GM18526 (cell line): ENCODE results near the gene CELSR3.
A peak's percentile ranks its signal among the peaks of the same experiment; 100 is the strongest.

Experiments
- POLR2A ChIP-seq: IDR thresholded peaks from 3 replicates; pipeline ENCODE4 v1.6.1; 2011; ENCODE audit not compliant: insufficient read length; ENCODE audit errors: extremely low read depth

CELSR3 gene

DNA sequence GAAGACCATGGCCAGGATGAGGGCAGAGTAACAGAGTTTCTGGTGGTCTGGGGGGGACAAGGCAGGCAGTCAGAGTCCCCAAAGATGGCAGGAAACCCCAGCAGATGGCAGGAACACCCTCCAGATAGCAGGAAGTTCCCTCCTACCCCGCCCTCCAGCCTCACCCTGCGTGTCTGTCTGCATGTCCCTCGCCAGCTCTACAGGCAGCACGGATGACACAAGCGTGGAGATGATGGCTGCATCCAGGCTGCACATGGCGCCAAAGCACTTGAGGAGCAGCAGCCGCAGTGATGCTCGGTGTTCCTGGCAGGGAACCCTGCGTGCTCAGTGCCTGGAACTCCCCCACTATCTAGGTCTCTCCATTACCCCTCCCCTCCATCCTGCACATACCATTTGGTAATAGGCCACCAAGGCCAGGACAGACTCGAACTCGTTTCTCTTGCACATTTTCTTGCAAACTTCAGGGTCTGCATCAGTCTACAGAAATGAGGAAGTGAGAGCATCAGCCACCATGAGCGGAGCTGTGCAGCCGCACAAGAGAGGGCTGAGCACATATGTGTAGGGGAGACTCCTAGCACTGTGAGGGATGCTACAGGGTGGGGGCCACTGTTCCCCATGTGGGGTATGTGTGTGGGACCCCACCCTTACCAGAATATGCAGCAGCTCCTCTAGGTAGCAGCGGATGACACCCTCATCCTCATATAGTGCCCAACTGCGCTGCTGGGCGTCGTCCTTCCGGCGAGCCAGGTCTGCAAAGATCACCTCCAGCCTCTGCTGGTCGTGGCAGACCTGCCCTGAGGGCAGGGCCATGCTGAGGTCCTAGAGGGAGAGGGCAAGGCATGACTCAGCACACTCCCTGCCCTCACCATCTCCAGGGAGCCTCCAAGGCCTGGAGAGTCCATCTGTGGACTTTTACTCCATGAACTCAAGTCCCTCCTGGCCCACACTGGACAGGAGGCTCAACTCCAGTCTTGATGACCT is 17.0 kb upstream of the CELSR3 start:
- TF ChIP-seq POLR2A, result no peak

DNA sequence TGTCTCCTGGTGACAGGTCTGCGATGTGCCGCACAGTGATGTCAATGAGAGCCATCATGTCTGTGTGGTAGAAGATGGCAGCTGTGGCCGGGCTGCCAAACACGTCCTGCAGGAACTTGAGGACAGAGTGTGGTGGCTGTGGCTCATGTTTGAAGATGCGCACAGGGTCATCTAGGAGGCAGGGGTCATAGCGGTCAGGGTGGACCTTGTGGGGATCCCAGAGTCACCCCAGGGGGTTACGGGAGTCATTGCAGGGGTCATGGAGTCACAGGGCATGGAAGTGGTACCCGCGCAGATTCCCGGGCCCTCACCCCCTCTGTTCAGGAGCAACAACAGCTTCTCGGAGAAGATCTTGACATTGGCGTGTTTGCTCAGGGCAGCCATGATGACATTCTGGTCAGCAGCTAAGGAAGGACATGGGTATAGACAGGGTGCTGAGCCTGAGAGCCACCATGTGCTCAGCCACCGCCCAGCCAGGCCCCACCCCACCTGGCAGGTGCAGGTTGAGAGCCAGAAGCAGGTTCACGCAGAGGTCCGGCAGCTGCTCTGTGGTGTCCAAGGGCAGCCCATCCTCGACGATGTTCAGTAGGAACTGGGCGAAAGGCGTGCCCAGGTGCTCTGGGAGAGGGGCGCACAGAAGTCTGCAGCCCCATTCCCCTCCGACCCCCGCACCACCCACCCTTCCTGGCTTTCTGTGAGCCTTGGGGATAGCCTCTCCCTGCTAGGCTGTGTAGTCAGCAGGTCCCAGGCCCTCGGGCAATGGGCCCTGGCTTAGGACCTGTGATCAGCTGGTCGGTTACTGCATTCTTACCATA is 16.1 kb upstream of the CELSR3 start:
- no peak for TF ChIP-seq POLR2A

- no peak for TF ChIP-seq POLR2A
These were observed 15.4 kb upstream of the CELSR3 start for GRCh38 chr3:48678056-48678455.

DNA sequence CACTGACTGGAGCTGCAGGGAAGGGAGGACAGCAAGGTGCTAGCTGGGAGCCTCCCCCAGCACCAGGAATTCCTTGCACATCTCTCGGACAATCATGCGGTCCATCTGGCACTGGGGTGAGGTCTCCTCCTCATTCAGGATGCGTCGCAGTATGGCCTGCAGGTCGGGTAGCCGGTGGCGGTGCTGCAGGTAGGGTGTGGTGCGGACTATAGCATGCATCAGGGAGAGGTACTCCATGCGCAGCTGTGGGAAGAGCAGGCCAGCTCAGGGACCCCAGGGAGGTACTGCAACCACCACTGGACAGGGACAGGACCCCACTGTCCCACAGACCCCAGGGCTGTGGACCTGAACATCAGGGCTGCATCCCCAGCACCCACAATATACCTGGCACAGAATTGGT is 11.8 kb upstream of the CELSR3 start:
- TF ChIP-seq POLR2A, result no peak

- no peak for TF ChIP-seq POLR2A
These were observed 9.8 kb upstream of the CELSR3 start for GRCh38 chr3:48672522-48672921.

DNA sequence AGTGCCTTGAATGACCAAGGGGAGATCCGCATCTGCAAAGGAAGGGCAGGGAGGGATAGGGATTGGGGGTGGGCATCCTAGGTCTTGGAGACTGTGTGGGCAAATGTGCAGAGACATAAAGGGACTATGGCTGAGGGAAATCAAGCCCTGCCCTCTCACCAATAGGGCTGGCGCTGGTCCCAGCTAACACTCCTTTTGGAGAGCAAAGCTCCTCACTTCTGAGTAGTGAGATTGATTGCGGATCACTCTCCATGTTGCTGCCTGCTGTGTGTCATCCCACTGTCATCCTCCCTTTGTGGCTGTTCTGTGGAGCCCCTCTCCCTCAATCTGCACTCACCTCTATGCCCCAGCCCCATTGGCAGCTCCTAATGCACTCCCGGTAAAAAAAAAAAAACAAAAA is 2.2 kb upstream of the CELSR3 start:
- TF ChIP-seq POLR2A, result no peak

DNA sequence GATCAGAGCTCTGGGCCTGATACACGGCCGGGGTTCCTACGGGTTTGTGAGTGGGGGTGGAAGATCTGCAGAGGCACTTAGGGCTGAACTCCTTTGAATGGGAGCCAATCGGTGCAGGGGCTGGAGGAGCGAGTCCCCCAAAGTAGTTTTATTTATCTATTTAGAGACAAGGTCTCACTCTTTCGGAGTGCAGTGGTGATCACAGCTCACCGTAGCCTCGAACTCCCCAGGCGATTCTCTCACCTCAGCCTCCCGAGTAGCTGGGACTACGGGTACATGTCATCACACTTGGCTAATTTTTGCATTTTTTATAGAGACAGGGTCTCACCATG is 1.6 kb upstream of the CELSR3 start:
- TF ChIP-seq POLR2A, result no peak

DNA sequence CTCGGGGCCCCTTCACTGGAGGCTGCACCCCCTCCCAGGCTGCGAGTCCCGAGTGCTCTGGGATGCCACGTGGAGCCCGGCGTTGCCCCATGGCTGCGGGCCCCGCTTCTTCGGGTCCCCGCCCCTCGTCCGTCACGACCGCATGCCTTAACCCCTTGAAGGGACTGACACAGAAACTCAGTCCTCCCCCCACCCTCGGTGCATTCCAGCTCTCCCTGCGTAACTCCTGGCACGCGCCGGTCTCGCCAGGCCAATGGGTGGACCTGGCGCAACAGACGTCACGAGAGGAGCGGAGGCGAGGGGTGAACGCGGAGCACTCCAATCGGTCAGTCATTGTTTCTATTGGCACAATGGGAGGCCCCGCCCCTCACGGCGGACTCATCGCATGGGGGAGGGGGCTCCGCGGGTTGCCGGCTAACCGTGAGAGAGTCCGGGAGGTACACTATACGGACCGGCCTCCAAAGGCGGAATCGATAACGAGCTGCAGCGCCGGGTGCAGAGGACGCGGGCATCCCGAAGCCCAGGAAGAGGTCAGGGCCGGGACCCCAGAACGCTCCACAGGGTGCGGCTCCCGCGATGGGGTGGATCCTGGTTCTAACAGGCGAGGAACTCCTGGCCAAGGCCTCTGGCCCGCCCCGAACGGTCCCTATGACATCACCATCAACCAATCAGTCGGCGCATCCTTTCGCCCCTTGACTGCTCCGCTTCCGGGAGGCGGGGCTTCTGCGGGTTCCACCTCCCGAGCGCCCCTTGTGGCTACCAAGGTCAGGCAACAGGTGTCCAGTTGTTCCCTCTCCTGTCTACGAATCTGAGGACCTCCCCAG is 1.0 kb upstream of the CELSR3 start:
- peak; percentile 61 for TF ChIP-seq POLR2A

- TF ChIP-seq POLR2A, result no peak
These were observed 437 bp downstream of the CELSR3 start for GRCh38 chr3:48662145-48662752.

- no peak for TF ChIP-seq POLR2A
These were observed 1.1 kb downstream of the CELSR3 start for GRCh38 chr3:48661501-48662144.

DNA sequence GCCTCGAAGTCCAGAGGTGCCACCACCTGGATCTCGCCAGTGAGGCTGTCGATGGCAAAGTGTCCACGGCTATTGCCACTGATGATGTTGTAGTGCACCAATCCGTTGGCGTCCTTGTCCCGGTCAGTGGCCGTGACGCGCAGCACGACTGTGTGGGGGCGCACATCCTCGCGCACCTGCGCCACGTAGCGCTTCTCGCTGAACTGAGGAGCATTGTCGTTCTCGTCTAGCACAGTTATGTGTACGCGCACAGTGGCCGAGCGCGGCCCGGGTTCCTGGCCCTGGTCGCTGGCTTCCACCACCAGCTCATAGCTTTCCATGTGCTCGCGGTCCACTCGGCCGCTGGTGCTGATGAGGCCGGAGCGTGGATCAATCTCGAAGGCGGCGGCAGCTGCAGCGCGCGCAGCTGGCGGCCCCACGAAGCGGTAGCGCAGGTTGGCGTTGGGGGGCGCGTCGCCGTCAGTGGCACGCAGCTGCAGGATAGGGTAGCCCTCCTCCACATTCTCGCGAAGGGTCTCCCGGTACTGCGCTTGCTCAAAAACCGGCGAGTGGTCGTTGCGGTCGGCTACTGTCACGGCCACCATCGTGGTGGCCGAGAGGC is 1.8 kb downstream of the CELSR3 start:
- no peak for TF ChIP-seq POLR2A

DNA sequence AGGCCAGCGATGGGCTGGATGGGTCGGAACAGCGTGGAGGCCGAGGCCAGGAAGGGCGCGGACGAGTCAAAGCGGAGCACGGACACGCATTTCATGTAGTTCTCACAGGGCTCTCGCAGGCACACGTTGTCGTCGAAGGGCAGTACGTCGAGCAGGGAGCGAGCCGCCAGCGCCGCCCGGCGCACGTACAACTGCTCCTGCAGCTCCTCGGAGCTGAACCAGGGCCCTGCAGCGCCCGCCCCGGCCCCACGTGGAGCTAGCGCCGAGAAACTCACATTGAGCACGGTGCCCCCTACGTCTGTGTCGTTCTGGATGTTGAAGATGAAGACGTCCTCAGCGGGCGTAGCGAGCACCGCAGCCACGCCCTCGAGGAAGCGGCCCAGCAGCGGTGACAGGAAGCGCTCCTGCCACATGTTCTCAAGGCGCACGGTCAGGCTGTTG is 5.8 kb downstream of the CELSR3 start:
- TF ChIP-seq POLR2A, result no peak

GRCh38 chr3:48656061-48656840 is 6.4 kb downstream of the CELSR3 start:
- no peak for TF ChIP-seq POLR2A
